Medulla oblongata (tissue), 1 donor: Measurements from ENCODE around the gene ATXN10.
"Not testable (repeated sequence)": the region's sequence is repeated elsewhere in the genome, so short reads cannot be mapped to it uniquely, and the experiment has no call there.

Source experiments
- DNase-seq: peaks from one replicate; pipeline ENCODE4 v3.0.0-alpha.2; 2015; ENCODE audit errors: extremely low spot score

Gene ATXN10

GRCh38 chr22:45671783-45672563 is at the start of gene ATXN10:
Gene ATXN10, plus strand, starts transcription at chr22:45671834. Its CDS starts 230 bp downstream, at chr22:45672064.
- peak; percentile 84 for DNase-seq

- DNase-seq = no peak
Observed at GRCh38 chr22:45621836-45622600, 49.6 kb upstream of the ATXN10 start.

GRCh38 chr22:45623464-45624145 is 48.0 kb upstream of the ATXN10 start:
- DNase-seq = not testable (repeated sequence)

- no peak for DNase-seq
Observed at GRCh38 chr22:45626198-45626651, 45.4 kb upstream of the ATXN10 start.

GRCh38 chr22:45627489-45628233 is 44.0 kb upstream of the ATXN10 start:
- DNase-seq = no peak

- no peak for DNase-seq
Observed at GRCh38 chr22:45628515-45628914, 43.1 kb upstream of the ATXN10 start.

- no peak for DNase-seq
Observed at GRCh38 chr22:45629469-45630089, 42.1 kb upstream of the ATXN10 start.

- no peak for DNase-seq
Observed at GRCh38 chr22:45630436-45630835, 41.2 kb upstream of the ATXN10 start.

GRCh38 chr22:45631140-45631840 is 40.3 kb upstream of the ATXN10 start:
- peak; percentile 17 for DNase-seq

GRCh38 chr22:45631841-45632238 is 39.8 kb upstream of the ATXN10 start:
- no peak for DNase-seq

- no peak for DNase-seq
Observed at GRCh38 chr22:45632791-45633515, 38.7 kb upstream of the ATXN10 start.

- no peak for DNase-seq
Observed at GRCh38 chr22:45636683-45637082, 35.0 kb upstream of the ATXN10 start.

- no peak for DNase-seq
Observed at GRCh38 chr22:45638197-45638596, 33.4 kb upstream of the ATXN10 start.

- no peak for DNase-seq
Observed at GRCh38 chr22:45638834-45639746, 32.5 kb upstream of the ATXN10 start.

- no peak for DNase-seq
Observed at GRCh38 chr22:45639747-45640102, 31.9 kb upstream of the ATXN10 start.

- no peak for DNase-seq
Observed at GRCh38 chr22:45640291-45640940, 31.2 kb upstream of the ATXN10 start.

GRCh38 chr22:45640941-45641621 is 30.6 kb upstream of the ATXN10 start:
- no peak for DNase-seq

GRCh38 chr22:45642986-45643385 is 28.6 kb upstream of the ATXN10 start:
- DNase-seq = no peak
